SK-N-SH (cell line): ENCODE data around the gene CDK13.

Source experiments
- CTCF ChIP-seq: fragments of 200-600 bp; sonication (generic); IDR thresholded peaks from 2 replicates; pipeline ENCODE4 v1.6.1; 2017; ENCODE audit warnings: antibody characterized with exemption, mild to moderate bottlenecking, moderate library complexity
- EP300 ChIP-seq, 2 experiments: IDR thresholded peaks; 2 replicates each; pipeline versions ENCODE4 v1.4.0 to v1.6.1; 2012; ENCODE audit warnings: borderline replicate concordance in 1 of 2, low read depth in 1 of 2, low read length in 1 of 2
- FOXJ3 ChIP-seq: sonication (generic); formaldehyde crosslinking; IDR thresholded peaks from 2 replicates; pipeline ENCODE4 v1.5.1; 2020; ENCODE audit warnings: mild to moderate bottlenecking, missing genetic modification reagents
- FOXM1 ChIP-seq: IDR thresholded peaks from 2 replicates; pipeline ENCODE4 v1.4.0; 2012; ENCODE audit warnings: low read depth, mild to moderate bottlenecking
- MAX ChIP-seq: IDR thresholded peaks from 2 replicates; pipeline ENCODE4 v1.4.0; 2012; ENCODE audit warnings: low read depth
- NRF1 ChIP-seq: IDR thresholded peaks from 2 replicates; pipeline ENCODE4 v1.6.1; 2012; ENCODE audit warnings: low read depth, mild to moderate bottlenecking, low read length
- POLR2AphosphoS5 ChIP-seq: IDR thresholded peaks from 2 replicates; pipeline ENCODE4 v1.6.1; 2012; ENCODE audit warnings: low read depth, low read length
- RAD21 ChIP-seq: IDR thresholded peaks from 2 replicates; pipeline ENCODE4 v1.6.1; 2012; ENCODE audit warnings: mild to moderate bottlenecking, low read length
- TAF1 ChIP-seq: IDR thresholded peaks from 2 replicates; pipeline ENCODE4 v1.6.1; 2012; ENCODE audit warnings: low read depth, mild to moderate bottlenecking, low read length, moderate library complexity, borderline replicate concordance
- USF2 ChIP-seq: fragments of 150-350 bp; IDR thresholded peaks from 2 replicates; pipeline ENCODE4 v1.6.1; 2017; ENCODE audit warnings: antibody characterized with exemption, low read length, low read depth, borderline replicate concordance
- YY1 ChIP-seq: IDR thresholded peaks from 2 replicates; pipeline ENCODE4 v1.4.0; 2012; ENCODE audit warnings: low read depth, mild to moderate bottlenecking
- TF ChIP-seq, protein P1 (sequence below): IDR thresholded peaks from 2 replicates; pipeline ENCODE4 v1.6.1; 2012; ENCODE audit warnings: mild to moderate bottlenecking, low read depth, low read length, moderate library complexity

- TF ChIP-seq YY1 (no peak), CTCF (no peak), POLR2AphosphoS5 (no peak), USF2 (no peak), MAX (no peak), EP300 (IDR thresholded peaks at IDR 0.05; ENCODE audit: borderline replicate concordance in 1 of 2, low read depth in 1 of 2, low read length in 1 of 2) (no peak), RAD21 (no peak), TAF1 (no peak), FOXJ3 (CRISPR knock-in tag) (no peak), NRF1 (no peak), FOXM1 (no peak)
- TF ChIP-seq, protein P1, sequence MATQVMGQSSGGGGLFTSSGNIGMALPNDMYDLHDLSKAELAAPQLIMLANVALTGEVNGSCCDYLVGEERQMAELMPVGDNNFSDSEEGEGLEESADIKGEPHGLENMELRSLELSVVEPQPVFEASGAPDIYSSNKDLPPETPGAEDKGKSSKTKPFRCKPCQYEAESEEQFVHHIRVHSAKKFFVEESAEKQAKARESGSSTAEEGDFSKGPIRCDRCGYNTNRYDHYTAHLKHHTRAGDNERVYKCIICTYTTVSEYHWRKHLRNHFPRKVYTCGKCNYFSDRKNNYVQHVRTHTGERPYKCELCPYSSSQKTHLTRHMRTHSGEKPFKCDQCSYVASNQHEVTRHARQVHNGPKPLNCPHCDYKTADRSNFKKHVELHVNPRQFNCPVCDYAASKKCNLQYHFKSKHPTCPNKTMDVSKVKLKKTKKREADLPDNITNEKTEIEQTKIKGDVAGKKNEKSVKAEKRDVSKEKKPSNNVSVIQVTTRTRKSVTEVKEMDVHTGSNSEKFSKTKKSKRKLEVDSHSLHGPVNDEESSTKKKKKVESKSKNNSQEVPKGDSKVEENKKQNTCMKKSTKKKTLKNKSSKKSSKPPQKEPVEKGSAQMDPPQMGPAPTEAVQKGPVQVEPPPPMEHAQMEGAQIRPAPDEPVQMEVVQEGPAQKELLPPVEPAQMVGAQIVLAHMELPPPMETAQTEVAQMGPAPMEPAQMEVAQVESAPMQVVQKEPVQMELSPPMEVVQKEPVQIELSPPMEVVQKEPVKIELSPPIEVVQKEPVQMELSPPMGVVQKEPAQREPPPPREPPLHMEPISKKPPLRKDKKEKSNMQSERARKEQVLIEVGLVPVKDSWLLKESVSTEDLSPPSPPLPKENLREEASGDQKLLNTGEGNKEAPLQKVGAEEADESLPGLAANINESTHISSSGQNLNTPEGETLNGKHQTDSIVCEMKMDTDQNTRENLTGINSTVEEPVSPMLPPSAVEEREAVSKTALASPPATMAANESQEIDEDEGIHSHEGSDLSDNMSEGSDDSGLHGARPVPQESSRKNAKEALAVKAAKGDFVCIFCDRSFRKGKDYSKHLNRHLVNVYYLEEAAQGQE, result no peak
These were observed 93.1 kb downstream of the CDK13 start for GRCh38 chr7:40043164-40043563.
